WERI-Rb-1 (cell line): ENCODE measurements around the gene TLR3.

Experiments used
- DNase-seq: peaks from one replicate; pipeline ENCODE4 v3.0.0-alpha.2; 2020
- H3K27ac ChIP-seq: fragments of 250-450 bp; sonication (Bioruptor Pico); 2 replicates; pipeline ENCODE4 v1.5.1; 2020; ENCODE audit warnings: mild to moderate bottlenecking, moderate library complexity
- H3K27me3 ChIP-seq: fragments of 250-450 bp; sonication (Bioruptor Pico); 2 replicates; pipeline ENCODE4 v1.5.1; 2021; ENCODE audit warnings: mild to moderate bottlenecking, low read depth, moderate library complexity; ENCODE audit not compliant: insufficient read depth, severe bottlenecking
- H3K36me3 ChIP-seq: fragments of 250-450 bp; sonication (Bioruptor Pico); 2 replicates; pipeline ENCODE4 v1.5.1; 2020; ENCODE audit warnings: mild to moderate bottlenecking, moderate library complexity
- H3K4me3 ChIP-seq: 2 replicates; pipeline ENCODE4 v1.5.1; 2011; ENCODE audit warnings: low read depth, mild to moderate bottlenecking, control low read depth, low read length
- H3K9me3 ChIP-seq: fragments of 250-450 bp; sonication (Bioruptor Pico); 2 replicates; pipeline ENCODE4 v1.5.1; 2021; ENCODE audit warnings: mild to moderate bottlenecking, moderate library complexity; ENCODE audit not compliant: severe bottlenecking
- CTCF ChIP-seq: IDR thresholded peaks from 2 replicates; pipeline ENCODE4 v1.5.1; 2011; ENCODE audit warnings: low read depth, mild to moderate bottlenecking, control low read depth, inconsistent platforms, low read length

The TLR3 gene

GRCh38 chr4:186109245-186109644, 40.3 kb downstream of the TLR3 start:
- no peak overlapping the region for H3K4me3 ChIP-seq
- no peak for TF ChIP-seq CTCF
- peaks cover 42% of the 10 kb centered on the region for H3K27me3 ChIP-seq
- peaks cover 2% of the 10 kb centered on the region for H3K9me3 ChIP-seq
- H3K36me3 ChIP-seq = no peaks in the 10 kb centered on the region
- H3K27ac ChIP-seq = no peak overlapping the region
- DNase-seq = no peak

GRCh38 chr4:186116697-186117096, 47.7 kb downstream of the TLR3 start:
- no peaks in the 10 kb centered on the region for H3K36me3 ChIP-seq
- TF ChIP-seq CTCF = no peak

GRCh38 chr4:186118582-186118981, 49.6 kb downstream of the TLR3 start:
- H3K9me3 ChIP-seq = no peaks in the 10 kb centered on the region
- no peak overlapping the region for H3K4me3 ChIP-seq
- peaks cover 26% of the 10 kb centered on the region for H3K27me3 ChIP-seq
- no peak overlapping the region for H3K27ac ChIP-seq
- TF ChIP-seq CTCF = no peak
- DNase-seq = no peak
- H3K36me3 ChIP-seq = no peaks in the 10 kb centered on the region

More at GRCh38 chr4:186116697-186117096, 47.7 kb downstream of the TLR3 start:
- Histone ChIP-seq H3K27ac (no peak overlapping the region), H3K27me3 (peaks cover 26% of the 10 kb centered on the region), H3K9me3 (no peaks in the 10 kb centered on the region), H3K4me3 (no peak overlapping the region)
- no peak for DNase-seq

- no peak for TF ChIP-seq CTCF
- Histone ChIP-seq H3K4me3 (no peak overlapping the region), H3K36me3 (no peaks in the 10 kb centered on the region), H3K9me3 (no peaks in the 10 kb centered on the region), H3K27ac (no peak overlapping the region), H3K27me3 (peaks cover 32% of the 10 kb centered on the region)
- no peak for DNase-seq
Measured at GRCh38 chr4:186121057-186121456, 52.1 kb downstream of the TLR3 start.

- Histone ChIP-seq H3K27me3 (peaks cover 18% of the 10 kb centered on the region), H3K36me3 (no peaks in the 10 kb centered on the region), H3K4me3 (no peak overlapping the region), H3K27ac (no peak overlapping the region), H3K9me3 (no peaks in the 10 kb centered on the region)
- no peak for TF ChIP-seq CTCF
- no peak for DNase-seq
Measured at GRCh38 chr4:186128842-186129241, 59.9 kb downstream of the TLR3 start.

- no peak for TF ChIP-seq CTCF
- no peak for DNase-seq
- peaks cover 13% of the 10 kb centered on the region for H3K27me3 ChIP-seq
- no peaks in the 10 kb centered on the region for H3K36me3 ChIP-seq
- H3K4me3 ChIP-seq = no peak overlapping the region
- H3K9me3 ChIP-seq = no peaks in the 10 kb centered on the region
- no peak overlapping the region for H3K27ac ChIP-seq
Measured at GRCh38 chr4:186131935-186132334, 63.0 kb downstream of the TLR3 start.
